ENCODE measurements around the gene N4BP2L1. TPM values are rescaled to one million over a fixed set of nuclear protein-coding genes. Genes with fewer than 3 reads are reported as not detected.

N4BP2L1 gene
- total RNA-seq, 1 donor from 2014 or later = 1.2 TPM

DNA sequence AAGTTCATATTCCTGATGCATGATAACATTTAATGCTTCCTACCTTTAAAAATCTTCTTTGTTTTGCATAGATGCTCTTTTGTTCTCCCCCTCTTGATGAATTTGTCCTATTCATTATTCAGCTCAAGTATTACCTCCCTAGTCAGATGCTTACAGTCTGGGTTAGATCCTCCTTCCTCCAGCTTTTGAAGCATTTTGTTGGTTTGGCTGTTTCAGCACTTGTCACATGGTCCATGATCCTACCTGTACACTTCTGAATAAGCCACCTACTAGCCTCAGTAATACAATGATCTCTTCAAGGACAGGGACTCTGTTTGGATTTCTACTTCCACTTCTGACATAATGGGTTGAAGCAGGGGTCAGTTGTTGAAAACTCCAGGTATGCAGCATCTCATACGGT, 37.4 kb downstream of the N4BP2L1 start:
- H3K27ac Mint-ChIP-seq = no peak overlapping the region
- Histone ChIP-seq H2AFZ (replicated peaks) (no peak overlapping the region), H3K27me3 (no peaks in the 10 kb centered on the region), H3K4me1 (peaks cover 4% of the 10 kb centered on the region), H3K9ac (no peak overlapping the region), H3K27ac (no peak overlapping the region), H3K36me3 (no peaks in the 10 kb centered on the region), H3K4me2 (no peak overlapping the region), H3K4me3 (no peak overlapping the region), H4K20me1 (ENCODE audit: low read depth) (no peaks in the 10 kb centered on the region), H3K9me3 (ENCODE audit: low read depth) (no peaks in the 10 kb centered on the region), H3F3A (ENCODE audit: low read depth) (peaks cover 4% of the 10 kb centered on the region), H3K79me2 (ENCODE audit: low read depth) (no peaks in the 10 kb centered on the region)
- no peak for DNase-seq (ENCODE audit: low spot score)
- no peaks in the 10 kb centered on the region for H3K9me3 Mint-ChIP-seq
- no peak overlapping the region for H3K4me3 Mint-ChIP-seq
- H3K27me3 Mint-ChIP-seq (ENCODE audit: insufficient read depth, low read depth) = peaks cover 2% of the 10 kb centered on the region
- H3K36me3 Mint-ChIP-seq = peaks cover 10% of the 10 kb centered on the region
- TF ChIP-seq EZH2 (IDR thresholded peaks at IDR 0.05) (no peak), EZH2phosphoT487 (IDR thresholded peaks at IDR 0.05) (no peak)
- TF ChIP-seq, protein P1, sequence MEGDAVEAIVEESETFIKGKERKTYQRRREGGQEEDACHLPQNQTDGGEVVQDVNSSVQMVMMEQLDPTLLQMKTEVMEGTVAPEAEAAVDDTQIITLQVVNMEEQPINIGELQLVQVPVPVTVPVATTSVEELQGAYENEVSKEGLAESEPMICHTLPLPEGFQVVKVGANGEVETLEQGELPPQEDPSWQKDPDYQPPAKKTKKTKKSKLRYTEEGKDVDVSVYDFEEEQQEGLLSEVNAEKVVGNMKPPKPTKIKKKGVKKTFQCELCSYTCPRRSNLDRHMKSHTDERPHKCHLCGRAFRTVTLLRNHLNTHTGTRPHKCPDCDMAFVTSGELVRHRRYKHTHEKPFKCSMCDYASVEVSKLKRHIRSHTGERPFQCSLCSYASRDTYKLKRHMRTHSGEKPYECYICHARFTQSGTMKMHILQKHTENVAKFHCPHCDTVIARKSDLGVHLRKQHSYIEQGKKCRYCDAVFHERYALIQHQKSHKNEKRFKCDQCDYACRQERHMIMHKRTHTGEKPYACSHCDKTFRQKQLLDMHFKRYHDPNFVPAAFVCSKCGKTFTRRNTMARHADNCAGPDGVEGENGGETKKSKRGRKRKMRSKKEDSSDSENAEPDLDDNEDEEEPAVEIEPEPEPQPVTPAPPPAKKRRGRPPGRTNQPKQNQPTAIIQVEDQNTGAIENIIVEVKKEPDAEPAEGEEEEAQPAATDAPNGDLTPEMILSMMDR (IDR thresholded peaks at IDR 0.05) = no peak
- H3K4me1 Mint-ChIP-seq = no peaks in the 10 kb centered on the region

DNA sequence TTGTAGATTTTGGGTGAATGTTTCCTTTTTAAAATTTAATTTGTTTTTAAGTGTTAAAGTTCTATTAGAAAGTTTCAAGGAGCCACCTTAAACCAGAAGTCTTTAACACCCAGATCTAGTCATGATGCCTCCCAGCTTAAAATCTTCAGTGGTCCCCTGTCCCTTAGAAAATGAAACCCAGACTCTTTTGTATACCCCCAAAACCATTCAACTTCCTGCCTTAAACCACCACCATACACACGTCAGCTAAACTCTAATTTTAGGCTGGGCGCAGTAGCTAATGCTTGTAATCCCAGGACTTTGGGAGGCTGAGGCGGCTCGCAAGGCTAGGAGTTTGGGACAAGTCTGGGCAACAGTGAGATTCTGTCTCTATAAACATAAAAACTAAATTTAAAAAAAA, 37.9 kb downstream of the N4BP2L1 start:
- H3K27me3 ChIP-seq = no peaks in the 10 kb centered on the region
- peaks cover 4% of the 10 kb centered on the region for H3F3A ChIP-seq (ENCODE audit: low read depth)
- H3K27ac ChIP-seq = no peak overlapping the region
- Mint-ChIP-seq H3K9me3 (no peaks in the 10 kb centered on the region), H3K36me3 (peaks cover 10% of the 10 kb centered on the region), H3K27ac (no peak overlapping the region), H3K4me1 (no peaks in the 10 kb centered on the region), H3K4me3 (no peak overlapping the region), H3K27me3 (ENCODE audit: insufficient read depth, low read depth) (peaks cover 2% of the 10 kb centered on the region)
- DNase-seq (ENCODE audit: low spot score) = no peak
- H2AFZ ChIP-seq (replicated peaks) = no peak overlapping the region
- no peaks in the 10 kb centered on the region for H3K79me2 ChIP-seq (ENCODE audit: low read depth)
- H3K4me2 ChIP-seq = no peak overlapping the region
- no peak overlapping the region for H3K9ac ChIP-seq
- no peaks in the 10 kb centered on the region for H3K9me3 ChIP-seq (ENCODE audit: low read depth)
- no peaks in the 10 kb centered on the region for H3K36me3 ChIP-seq
- TF ChIP-seq, protein P1 (IDR thresholded peaks at IDR 0.05) = no peak
- no peak for TF ChIP-seq EZH2 (IDR thresholded peaks at IDR 0.05)
- TF ChIP-seq EZH2phosphoT487 (IDR thresholded peaks at IDR 0.05) = no peak
- H3K4me3 ChIP-seq = no peak overlapping the region
- peaks cover 4% of the 10 kb centered on the region for H3K4me1 ChIP-seq
- no peaks in the 10 kb centered on the region for H4K20me1 ChIP-seq (ENCODE audit: low read depth)

- no peaks in the 10 kb centered on the region for H3K4me1 Mint-ChIP-seq
- H3K36me3 Mint-ChIP-seq = peaks cover 8% of the 10 kb centered on the region
- no peak overlapping the region for H2AFZ ChIP-seq (replicated peaks)
These were observed 42.5 kb downstream of the N4BP2L1 start for GRCh38 chr13:32385410-32385809.

More at GRCh38 chr13:32385410-32385809, 42.5 kb downstream of the N4BP2L1 start:
- H3F3A ChIP-seq (ENCODE audit: low read depth) = no peaks in the 10 kb centered on the region
- no peak overlapping the region for H3K4me3 ChIP-seq
- no peak overlapping the region for H3K27ac ChIP-seq
- no peaks in the 10 kb centered on the region for H3K27me3 ChIP-seq
- no peak overlapping the region for H3K4me3 Mint-ChIP-seq
- H3K79me2 ChIP-seq (ENCODE audit: low read depth) = no peaks in the 10 kb centered on the region
- H3K9ac ChIP-seq = no peak overlapping the region
- H3K4me1 ChIP-seq = no peaks in the 10 kb centered on the region
- TF ChIP-seq, protein P1 (IDR thresholded peaks at IDR 0.05) = no peak
- TF ChIP-seq EZH2 (IDR thresholded peaks at IDR 0.05) (no peak), EZH2phosphoT487 (IDR thresholded peaks at IDR 0.05) (no peak)
- H4K20me1 ChIP-seq (ENCODE audit: low read depth) = no peaks in the 10 kb centered on the region
- H3K4me2 ChIP-seq = no peak overlapping the region
- DNase-seq (ENCODE audit: low spot score) = no peak
- no peaks in the 10 kb centered on the region for H3K36me3 ChIP-seq
- H3K9me3 Mint-ChIP-seq = no peaks in the 10 kb centered on the region
- H3K27me3 Mint-ChIP-seq (ENCODE audit: insufficient read depth, low read depth) = no peaks in the 10 kb centered on the region
- H3K27ac Mint-ChIP-seq = no peak overlapping the region
- no peaks in the 10 kb centered on the region for H3K9me3 ChIP-seq (ENCODE audit: low read depth)

All from neural progenitor cell (in vitro differentiated cells).